Measurements from ENCODE around the gene PLEK2. TPM values are rescaled to one million over a fixed set of nuclear protein-coding genes. Genes with fewer than 3 reads are reported as not detected.
"Not testable (repeated sequence)": the region's sequence is repeated elsewhere in the genome, so short reads cannot be mapped to it uniquely, and the experiment has no call there.

The PLEK2 gene, protein sequence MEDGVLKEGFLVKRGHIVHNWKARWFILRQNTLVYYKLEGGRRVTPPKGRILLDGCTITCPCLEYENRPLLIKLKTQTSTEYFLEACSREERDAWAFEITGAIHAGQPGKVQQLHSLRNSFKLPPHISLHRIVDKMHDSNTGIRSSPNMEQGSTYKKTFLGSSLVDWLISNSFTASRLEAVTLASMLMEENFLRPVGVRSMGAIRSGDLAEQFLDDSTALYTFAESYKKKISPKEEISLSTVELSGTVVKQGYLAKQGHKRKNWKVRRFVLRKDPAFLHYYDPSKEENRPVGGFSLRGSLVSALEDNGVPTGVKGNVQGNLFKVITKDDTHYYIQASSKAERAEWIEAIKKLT
- 12.9 and 126 TPM in 2 replicates for total RNA-seq

DNA sequence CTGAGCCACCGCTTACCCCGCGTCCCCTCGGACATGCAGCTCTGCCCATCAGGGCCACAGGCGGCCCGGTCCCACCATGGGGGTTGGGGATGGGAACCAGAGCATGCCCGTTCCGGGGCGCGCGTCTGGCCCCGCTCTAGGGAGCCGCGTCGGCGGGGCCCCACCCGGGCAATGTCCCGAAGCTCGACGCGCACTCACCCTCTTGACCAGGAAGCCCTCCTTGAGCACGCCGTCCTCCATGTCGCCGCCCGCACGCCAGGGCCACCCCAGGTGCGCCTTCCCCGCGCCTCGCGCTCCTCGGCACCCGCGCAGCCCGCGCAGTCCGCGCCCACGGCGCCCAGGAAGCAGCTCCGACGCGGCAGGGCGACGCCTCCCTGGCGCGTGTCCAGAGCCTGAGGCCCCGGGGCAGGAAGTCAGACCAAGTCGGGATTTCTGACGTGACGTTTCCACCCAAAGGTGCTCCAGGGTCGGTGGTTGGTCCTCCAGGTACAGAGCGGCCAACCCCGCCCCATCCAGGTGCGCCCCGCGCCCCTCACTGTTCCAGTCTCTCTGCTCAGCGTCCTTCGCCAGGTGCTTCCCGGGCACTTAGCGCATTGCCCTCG lies at the start of gene PLEK2:
TSS of gene PLEK2 (minus strand) at position 346 of the 602 bp plus-strand sequence. CDS start at position 240, 106 bp downstream.
- peak; percentile 38 for DNase-seq (ENCODE audit: low read depth)

DNA sequence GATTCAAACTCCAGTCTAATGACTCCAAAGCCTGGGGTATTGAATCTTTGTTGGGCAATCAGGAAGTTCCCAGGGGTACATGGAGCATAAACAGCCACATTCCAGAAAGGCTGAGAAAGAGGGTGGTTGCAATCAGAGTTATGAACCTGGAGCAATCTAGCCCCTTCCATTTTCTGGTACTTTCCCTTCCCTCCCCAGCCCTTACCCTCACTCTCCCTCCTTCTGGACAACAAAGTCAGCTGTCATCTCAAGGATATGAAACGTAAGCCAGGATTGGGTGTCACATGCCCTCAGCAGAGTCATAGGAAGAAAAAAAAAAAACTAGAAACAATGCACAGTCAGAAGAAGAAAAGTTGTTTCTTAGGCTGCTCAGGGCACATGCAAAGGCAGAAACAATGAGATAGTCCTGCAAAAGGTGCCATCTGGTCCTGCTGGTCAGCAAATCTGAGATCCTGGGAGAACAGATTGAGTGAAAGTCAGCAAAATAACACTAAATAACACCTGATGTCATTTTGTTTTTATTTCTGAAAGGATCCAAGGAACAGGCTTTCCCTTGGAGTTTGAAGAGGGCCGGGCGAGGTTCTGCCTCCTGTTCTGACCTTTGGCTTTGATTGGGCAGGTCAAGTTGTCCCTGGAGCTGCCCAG lies 49.5 kb upstream of the PLEK2 start:
- DNase-seq (ENCODE audit: low read depth), result peak; percentile 93

DNA sequence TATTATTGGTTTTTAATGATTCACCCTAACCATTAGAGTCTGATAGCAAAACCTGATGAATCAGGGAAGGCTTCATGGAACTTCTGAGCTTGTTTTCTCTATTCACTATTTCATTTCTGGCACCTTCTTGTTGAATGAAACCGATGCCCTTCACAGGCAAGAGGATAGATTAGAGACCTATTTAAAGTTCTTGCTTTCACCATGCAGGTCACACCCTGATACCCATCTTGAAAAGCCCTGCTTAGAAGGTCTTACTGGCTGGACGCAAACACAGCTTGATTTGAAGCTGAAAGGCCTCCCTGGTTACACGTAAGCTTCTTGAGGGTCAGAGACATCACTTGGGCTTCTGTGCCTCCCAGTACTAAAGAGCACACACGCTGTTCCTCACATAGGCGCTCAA lies 47.4 kb upstream of the PLEK2 start:
- DNase-seq (ENCODE audit: low read depth), result no peak

DNA sequence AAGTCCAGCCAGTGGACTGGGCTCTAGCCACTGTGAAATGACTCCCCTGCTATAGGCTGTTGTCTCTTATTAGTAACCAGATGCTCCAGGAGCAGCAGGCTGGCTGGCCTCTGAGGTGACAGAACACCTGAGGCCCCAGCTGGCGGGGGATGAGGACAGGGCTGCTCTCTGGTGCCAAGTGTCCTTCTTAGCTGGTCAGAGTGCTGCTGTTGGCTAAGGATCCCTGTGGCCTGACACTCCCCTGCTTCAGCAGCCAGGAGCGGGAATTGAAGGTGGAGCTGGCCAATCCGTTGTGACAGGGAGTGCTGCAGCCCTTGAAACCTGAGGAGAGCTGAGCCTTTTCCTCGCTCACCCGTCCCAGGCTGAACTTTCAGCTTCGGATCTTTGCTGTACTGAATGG lies 45.8 kb upstream of the PLEK2 start:
- DNase-seq (ENCODE audit: low read depth), result peak; percentile 18

DNA sequence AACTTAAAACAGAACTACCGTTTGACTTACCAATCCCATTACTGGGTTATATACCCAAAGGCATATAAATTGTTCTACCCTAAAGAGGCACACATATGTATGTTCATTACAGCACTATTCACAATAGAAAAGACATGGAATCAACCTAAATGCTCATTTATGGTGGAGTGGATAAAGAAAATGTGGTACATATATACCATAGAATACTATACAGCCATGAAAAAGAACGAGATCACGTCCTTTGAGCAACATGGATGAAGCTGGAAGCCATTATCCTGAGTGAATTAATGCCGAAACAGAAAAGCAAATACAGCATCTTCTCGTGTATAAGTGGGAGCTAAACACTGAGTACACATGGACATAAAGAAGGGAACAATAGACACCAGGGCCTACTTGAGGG lies 44.8 kb upstream of the PLEK2 start:
- DNase-seq (ENCODE audit: low read depth), result no peak

DNA sequence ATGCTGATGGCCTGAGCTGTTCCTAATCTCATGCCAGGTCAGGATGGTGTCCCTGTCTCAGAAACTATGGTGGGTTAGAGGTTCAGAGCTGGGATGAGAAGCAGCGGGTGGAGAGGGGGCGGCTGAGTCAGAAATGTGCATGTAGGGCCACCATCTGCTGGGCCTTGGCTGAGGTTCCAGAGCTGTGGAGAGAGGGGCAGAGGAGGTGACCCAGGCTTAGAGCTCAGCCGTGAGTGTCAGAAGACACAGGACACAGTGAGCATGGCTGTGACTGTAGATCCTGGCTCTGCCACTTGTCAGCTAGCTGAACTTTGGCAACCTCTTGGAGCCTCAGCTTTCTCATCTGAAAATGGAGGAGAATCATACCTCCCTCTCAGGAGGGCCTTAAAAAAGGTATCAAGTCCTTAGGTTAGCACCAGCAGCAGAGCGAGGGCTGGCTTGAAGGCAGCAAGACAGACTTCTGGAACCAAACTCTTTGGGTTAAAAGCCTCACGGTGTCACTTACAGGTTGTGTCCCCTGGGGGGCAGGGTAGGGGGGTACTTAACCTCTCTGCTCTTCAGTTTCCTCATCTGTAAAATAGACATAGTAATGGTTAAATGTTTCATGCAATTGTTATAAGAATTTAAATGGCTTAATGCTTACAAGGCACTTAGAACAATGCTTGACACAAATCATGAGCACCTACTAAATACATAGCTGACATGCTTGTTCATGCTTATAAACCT lies 41.8 kb upstream of the PLEK2 start:
- DNase-seq (ENCODE audit: low read depth), result no peak

DNA sequence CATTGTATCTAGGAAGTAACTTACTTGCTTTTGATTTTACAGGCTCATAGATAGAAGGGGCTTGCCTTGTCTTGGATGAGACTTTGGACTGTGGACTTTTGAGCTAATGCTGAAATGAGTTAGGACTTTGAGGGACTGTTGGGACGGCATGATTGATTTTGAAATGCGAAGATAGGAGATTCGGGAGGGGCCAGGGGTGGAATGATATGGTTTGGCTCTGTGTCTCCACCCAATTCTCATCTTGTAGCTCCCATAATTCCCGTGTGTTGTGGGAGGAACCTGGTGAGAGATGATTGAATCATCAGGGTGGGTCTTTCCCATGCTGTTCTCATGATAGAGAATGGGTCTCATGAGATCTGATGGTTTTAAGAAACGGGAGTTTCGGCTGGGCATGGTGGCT lies 39.7 kb upstream of the PLEK2 start:
- DNase-seq (ENCODE audit: low read depth), result not testable (repeated sequence)

DNA sequence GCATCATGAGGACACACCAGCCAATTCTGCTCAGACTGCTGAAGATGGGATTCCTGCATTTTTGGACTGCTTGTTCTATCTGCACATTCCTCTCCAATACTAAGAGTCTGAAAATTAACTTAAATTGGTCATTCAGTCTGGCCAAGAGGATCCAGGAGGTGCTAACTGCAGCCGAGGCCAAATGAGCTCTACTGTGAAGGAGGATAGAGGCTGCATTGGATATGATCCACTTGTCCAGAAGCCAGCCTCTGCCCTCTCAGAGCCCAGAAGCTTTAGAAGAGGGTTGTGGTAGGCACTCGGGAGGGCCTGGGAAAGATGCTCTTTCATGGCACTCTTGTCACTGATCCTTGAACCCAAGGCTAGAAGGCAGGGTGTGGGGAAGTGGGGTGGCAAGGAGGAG lies 37.1 kb upstream of the PLEK2 start:
- DNase-seq (ENCODE audit: low read depth), result no peak

DNA sequence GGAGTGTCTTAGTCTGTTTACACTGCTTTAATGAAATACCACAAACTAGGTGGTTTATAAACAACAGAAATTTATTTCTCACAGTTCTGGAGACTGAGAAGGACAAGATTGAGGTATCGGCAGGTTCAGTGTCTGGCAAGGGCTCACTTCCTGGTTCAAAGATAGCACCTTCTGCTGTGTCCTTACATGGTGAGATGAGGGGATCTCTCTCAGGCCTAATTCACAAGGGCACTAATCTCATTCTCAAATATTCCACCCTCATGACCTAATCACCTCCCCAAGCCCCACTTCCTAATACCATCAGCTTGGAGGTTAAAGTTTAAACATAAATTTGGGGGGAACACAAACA lies 35.0 kb upstream of the PLEK2 start:
- DNase-seq (ENCODE audit: low read depth), result no peak

DNA sequence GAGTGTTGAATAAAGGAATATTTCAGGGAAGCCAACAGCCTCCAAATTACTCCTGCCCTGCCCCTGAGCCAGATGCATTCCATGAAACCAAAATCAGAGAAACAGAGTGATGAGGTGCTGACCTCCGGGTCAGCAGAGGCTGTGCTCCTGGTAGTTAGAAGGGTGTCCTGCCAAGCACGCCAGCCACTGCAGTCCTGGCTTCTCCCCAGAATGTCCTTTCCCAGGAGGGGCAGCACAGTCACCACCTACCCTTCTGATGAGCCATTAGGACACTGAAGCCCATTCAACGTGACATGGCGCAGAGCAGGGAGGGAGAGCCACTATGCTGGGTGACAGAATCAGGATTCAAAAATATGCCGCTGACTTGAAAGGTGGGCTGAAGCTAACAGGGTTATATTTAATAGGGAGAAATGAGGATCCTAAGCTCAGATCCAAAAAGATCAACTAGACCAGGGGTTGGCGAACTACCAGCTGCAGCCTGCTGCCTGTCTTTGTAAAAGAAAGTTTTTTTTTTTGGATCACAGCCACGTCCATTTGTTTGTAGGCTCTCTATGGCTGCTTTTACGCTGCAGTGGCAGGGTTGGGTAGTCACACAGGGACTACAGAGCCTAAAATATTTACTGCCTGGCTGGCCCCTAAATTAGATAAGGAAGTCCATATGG lies 34.5 kb upstream of the PLEK2 start:
- DNase-seq (ENCODE audit: low read depth), result no peak

DNA sequence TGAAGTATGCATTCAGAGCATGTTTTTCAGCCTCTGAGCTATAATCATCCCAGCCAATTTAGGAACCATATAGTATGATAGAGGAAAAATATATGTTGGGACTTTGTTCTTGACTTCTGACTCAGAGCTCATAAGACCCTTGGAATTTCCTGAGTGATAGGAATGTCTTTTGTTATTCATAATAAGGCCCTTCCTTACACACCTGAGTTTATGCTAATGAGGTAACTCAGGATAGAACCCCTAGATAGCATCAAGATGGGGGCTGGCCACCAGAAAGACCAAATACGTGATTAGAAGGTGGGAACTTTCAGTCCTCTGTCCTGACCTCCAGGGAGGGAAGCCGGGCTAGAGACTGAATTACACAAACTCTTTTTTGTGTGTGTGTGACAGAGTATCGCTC lies 32.4 kb upstream of the PLEK2 start:
- DNase-seq (ENCODE audit: low read depth), result no peak

DNA sequence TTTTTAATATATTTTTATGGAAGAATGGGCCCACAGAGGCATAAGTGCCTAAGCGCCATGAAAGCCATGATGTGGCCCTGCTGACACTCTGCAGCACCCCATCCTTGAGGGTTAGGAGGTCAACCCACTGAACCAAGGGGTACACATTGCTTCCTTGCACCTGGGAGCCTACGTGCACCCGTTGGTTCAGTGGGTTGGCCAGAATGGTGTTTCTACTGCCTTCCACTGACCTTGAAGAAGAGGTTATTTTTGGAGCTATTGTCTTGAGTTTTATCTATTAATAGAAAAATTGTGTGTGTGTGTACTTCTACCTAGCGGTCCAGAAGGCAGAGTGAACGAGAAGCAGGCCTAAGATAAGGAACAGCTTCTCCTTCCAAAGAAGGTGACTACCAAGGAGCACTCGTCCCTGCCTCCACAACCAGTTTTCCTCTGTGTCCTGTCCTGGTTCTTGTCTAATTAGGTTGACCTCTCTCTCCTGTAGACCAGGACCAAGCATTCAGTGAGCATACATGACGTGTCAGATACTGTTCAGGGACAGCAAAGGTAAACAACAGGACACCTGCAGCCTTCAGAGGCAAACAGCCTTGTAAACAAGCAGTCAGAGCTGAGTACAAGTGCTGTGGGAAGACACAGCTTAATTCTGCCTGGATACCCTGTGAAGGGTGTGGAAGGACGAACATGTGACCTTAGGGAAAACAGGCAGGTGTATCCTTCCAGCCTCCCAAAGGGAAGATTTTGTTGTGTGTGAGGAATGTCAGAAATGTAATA lies 30.4 kb upstream of the PLEK2 start:
- no peak for DNase-seq (ENCODE audit: low read depth)

DNA sequence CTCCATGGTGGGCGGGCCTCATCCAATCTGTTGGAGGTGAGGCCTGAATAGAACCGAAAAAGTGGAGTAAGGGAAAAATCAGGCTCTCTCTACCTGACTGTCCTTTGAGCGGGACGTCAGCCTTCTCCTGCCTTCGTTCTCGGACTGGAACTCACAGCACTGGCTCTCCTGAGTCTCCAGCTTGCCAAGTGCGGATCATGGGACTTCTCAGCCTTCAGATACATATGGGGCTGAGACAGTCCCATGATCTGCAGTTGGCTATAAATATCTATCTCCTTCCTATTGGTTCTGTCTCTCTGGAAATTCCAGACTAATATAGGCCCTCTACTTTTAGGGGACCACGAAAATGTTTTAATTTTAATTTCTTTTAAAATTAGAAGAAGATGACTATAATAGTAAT lies 29.7 kb upstream of the PLEK2 start:
- DNase-seq (ENCODE audit: low read depth), result no peak

DNA sequence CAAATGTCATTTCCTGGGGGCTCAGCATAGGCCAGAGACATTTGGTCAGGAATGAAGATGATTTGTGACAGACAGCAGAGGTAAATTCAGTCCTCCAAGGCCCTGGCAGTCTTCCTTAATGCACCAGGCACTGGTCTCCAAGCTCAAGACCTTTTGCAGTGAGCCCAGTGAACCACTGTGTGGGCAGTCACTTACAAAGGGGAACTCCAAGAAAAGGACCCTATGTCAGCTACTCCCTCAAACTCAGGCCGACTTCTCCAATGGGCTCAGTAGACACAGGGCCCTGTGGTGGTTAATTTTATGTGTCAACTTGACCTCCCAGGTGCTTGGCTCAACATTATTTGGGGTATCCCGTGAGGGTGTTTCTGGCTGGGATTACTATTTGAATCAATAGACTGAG lies 29.3 kb upstream of the PLEK2 start:
- no peak for DNase-seq (ENCODE audit: low read depth)

DNA sequence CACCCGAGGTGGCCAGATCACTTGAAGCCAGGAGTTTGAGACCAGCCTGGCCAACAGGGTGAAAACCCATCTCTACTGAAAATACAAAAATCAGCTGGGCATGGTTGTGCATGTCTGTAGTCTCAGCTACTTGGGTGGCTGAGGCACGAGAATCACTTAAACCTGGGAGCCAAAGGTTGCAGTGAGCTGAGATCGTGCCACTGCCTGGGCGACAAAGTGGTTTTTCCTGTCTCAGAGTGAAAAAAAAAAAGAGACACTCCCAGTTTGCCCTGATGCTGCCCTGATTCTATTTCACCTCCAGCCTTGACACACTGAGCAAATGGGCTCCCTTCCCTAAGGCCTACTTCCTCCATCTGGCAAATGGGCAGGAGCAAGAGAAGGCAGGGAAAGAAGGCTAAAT lies 28.5 kb upstream of the PLEK2 start:
- no peak for DNase-seq (ENCODE audit: low read depth)

DNA sequence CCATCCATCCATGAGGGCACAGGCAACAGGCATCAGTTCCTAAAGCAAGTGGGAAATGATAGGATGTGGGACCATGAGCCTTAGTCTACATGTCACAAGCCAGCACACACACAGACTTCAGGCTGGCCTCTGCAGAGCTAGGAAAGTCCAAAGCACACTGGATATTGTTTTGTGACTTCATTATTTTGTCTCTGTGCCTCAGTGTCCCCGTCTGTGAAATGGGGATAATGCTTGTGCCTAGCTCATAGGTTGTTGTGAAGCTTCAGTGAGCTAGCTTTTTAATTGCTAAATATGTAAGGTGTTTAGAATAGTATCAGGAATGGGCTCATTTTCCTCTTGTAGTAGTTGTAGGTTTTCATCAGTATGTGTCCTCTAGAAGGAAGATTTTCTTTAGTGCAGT lies 27.0 kb upstream of the PLEK2 start:
- no peak for DNase-seq (ENCODE audit: low read depth)

DNA sequence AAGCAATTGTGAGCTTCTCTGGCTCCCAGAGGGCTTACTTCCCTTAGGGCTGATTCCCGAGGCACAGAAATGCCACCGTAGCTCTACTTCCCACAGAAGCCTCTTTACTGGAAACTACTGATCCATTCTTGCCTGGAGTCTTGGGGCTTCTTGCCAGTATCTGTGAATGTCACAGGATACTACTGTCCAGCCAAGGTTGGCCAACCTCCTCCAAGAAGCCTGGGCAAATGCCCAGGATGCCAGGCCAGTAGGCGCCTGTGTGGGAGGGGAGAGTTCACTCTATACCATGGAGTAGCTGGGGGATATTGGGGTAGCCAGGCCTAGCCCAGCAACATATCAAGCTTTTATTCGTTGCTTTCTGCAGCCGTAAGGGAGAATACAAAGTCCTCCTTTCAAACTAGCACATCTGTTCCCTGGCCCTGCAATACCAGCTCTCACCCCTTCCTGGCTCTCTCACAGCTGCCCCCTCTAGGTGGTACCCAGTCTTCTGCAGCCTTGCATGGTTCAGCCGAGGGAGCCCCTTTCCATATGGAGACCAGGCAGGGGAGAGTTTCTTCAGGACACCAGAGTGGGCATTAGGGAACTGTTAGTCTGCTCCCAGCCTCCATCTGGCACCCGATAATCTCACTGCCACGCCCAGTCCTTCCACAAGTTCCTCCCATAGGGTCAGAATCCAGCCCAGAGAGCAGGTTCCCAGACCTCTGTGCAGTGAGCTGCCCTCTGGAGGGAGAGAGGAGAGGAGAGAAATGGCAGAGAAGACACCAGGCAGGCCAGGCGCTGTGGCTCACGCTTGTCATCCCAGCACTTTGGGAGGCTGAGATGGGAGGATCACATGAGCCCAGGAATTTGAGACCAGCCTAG lies 24.3 kb upstream of the PLEK2 start:
- DNase-seq (ENCODE audit: low read depth), result no peak

DNA sequence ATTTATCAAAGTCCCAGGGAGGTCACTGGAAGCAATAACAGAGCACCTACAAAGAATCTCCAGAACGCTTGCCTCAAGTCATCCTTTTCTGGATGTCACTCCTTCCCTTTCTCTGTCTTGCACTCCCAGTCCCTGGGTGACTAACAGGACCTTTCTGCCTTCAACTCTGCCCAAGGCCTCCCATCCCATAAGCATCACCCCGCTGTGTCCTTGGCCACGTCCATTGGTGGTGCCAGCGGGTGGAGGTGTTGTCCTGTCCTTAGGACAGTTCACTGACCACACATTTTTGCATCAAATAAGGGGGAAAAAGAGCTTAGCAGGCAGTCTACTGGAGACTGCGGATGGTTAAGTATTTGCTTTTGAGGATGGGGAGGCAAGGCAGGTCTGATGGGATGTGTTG lies 23.6 kb upstream of the PLEK2 start:
- no peak for DNase-seq (ENCODE audit: low read depth)

DNA sequence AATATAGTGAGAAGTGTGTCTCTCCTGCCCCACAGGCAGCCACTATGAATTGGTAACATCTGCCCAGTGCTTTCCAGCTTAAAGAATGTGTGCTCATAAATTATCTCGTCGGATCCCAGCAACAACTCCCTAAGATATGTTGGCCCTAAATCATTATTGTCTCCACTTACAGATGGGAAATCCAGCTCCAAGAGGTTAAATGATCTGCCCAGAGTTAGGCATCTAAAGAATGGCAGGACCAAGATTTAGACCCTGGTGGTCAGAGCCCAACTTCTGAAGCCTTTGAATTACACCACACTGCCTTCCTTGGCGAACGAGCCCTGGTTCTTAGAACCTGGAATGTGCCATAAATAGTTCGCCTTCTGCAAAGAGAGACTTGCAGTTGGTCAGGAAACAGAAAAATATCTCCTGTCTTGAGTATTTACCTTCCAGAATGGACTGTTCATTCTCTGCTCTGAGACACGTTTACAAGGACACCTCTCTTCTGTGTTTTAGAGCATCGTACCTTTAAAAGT lies 20.1 kb upstream of the PLEK2 start:
- DNase-seq (ENCODE audit: low read depth), result no peak
